HG03025 (cell line): ENCODE measurements around the gene TMEM221.
"Not testable (repeated sequence)": the region's sequence is repeated elsewhere in the genome, so short reads cannot be mapped to it uniquely, and the experiment has no call there.

Source experiments
- ATAC-seq: cut with Tn5 transposase; IDR thresholded peaks from one replicate; pipeline ENCODE4 v1.9.1; 2021; ENCODE audit warnings: mild to moderate bottlenecking, moderate library complexity; ENCODE audit not compliant: unreplicated experiment, low FRiP score

The TMEM221 gene

DNA sequence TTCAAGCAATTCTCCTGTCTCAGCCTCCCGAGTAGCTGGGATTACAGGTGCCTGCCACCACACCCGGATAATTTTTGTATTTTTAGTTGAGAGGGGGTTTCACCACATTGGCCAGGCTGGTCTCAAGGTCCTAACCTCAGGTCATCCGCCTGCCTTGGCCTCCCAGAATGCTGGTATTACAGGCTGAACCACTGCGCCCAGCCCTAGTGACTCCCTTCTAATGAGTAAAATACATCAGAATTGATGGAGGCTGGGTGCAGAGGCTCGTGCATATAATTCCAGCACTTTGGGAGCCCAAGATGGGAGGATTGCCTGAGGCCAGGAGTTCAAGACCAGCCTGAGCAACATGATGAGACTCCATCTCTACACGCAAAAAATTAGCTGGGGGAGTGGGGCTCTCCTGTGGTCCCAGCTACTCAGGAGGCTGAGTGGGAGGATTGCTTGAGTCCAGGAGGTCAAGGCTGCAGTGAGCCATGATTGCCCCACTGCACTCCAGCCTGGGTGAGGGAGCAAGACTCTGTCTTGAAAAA lies 26.6 kb upstream of the TMEM221 start:
- ATAC-seq = not testable (repeated sequence)

DNA sequence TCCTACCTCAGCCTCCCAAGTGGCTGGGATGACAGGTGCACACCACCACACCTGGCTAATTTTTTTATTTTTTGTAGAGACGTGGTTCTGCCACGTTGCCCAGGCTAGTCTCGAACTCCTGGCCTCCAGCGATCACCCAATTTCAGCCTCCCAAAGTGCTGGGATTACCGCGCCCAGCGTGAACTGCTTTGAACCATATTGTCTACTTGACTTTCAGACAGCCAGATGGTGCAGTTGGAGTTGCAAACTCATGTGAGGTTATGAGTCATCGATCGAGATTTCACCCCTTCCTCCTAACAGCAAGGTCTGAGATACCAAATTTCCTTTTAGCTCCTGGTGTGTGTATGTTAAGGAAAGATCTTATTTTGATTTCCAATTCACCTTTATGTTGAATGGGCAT lies 24.6 kb upstream of the TMEM221 start:
- no peak for ATAC-seq

DNA sequence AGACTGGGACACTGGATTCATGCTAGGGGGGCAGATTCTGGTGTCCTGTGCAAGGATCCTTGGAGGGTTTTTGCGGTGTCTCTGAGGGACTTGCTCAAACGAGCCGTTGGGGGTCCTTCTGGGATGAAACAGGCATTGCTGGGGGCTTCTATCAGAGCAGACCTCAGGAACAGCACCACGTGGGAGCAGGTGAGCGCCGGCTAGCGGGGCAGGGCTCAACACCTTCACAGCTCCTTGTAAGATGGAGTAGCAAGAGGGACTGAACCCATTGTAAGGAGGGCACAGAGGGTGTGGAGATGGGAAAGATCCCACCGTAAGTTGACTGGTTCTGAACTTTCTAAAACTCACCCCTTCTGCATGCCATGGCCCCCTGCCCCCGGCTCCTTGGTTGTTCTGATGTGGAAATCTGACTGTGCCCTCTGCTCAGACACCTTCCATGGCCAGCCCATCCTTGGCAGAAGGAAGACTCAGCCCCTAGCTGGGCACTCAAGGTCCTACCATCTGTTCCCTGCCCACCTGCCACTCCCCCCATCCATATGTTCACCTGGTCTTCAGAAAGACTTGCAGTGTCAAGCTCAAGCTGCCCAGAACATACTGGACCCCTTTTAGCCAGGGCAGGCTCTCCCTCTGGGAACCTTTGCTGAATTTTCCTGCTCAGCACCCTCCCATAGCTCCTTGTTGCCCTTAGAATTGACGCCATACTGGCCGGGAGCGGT lies 23.1 kb upstream of the TMEM221 start:
- no peak for ATAC-seq

DNA sequence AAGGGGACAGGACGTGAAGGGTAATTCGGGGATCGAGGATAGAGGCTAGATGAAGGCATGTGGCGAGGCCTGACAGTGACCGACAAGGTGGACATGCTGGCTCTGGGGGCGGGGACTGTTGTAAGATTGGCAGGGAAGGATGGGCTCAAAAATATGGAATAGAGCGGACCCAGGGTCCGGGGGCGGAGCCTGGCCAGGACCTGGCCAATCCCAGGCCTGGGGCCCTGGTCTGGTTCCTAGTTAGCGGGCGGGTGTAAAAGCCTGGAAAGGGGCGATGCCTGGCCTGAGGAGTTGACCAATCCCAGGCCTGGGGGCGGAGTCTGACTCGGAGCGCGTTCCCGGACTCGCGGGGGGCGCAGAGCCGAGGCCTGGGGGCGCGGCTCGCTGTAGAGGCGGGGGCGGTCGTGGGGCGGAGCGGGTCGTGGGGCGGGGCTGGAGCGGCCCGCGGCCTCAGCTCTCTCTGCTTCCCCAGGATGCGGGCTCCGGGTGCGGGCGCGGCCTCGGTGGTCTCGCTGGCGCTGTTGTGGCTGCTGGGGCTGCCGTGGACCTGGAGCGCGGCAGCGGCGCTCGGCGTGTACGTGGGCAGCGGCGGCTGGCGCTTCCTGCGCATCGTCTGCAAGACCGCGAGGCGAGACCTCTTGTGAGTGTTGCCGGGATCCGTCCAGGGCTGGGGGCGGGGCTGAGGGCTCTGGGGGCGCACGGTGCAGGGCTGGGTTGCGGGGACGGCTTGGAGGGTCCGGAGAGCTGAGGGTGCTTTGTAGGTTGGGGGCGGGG lies 21.8 kb upstream of the TMEM221 start, which contains the start of gene SLC27A1:
Gene SLC27A1 (plus strand): TSS at position 457 of the 774 bp plus-strand sequence. CDS start 17 bp downstream, at position 474.
- peak; percentile 82 for ATAC-seq

DNA sequence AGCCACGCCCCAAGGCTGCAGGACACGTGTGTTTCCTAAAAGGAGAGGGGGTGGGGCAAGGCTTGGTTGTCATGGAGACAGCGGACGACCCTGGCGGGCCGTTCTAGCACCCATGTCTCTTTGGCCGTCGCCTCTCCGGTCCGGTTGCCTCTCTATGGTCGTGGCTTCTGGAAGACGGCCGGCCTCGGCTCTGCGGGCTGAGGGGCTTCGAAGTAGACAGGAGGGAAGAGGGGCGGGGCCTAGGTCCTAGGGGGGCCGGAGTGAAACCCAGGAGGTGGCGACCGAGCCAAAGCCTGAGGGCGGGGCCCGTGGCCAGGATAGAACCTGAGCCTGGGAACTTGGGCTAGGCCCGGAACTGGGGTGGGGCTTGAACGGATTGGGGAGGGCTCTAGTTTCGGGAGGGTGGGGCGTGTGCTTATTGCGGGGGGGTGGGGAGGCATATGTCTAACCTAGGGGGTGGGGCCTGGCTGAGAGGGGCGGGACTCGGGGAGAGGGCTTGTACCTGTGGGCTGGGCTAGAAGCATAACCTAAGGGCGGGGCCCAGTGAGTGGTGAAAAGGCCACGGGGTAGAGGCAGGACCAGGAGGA lies 21.1 kb upstream of the TMEM221 start:
- peak; percentile 47 for ATAC-seq

GRCh38 chr19:17469092-17469480 lies 20.6 kb upstream of the TMEM221 start:
- ATAC-seq = no peak

GRCh38 chr19:17468302-17469091 lies 20.0 kb upstream of the TMEM221 start:
- ATAC-seq = no peak

DNA sequence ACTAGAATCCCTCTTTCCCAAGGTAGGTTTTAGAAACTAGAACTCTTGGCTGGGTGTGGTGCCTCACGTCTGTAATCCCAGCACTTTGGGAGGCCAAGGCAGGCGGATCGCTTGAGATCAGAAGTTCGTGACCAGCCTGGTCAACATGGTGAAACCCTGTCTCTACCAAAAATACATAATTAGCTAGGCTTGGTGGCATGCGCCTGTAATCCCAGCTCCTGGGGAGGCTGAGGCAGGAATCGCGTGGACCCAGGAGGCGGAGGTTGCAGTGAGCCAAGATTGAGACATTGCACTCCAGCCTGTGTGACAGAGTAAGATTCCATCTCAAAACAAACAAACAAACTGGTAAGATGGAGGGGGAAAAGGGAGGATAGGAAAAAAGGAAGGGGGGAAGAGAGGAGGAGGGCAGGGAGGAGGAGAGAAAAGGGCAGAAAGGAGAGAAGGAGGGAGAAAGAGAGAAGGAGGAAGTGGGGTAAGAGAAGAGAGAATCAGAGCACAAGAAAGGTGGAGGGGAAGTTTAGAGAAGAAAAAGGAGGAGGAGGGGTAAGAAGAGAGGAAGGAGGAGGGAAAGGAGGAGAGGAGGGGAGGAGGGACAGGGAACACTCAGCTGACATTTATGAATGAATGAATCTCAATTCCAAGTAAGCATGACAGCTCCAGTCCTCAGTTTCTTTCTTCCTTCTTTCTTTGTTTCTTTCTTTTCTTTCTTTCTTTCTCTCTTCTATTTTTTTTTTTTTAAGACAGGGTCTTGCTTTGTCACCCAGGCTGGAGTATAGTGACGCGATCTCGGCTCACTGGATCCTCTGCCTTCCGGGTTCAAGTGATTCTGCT lies 19.2 kb upstream of the TMEM221 start:
- ATAC-seq = no peak

- no peak for ATAC-seq
Measured at GRCh38 chr19:17466487-17466850, 18.0 kb upstream of the TMEM221 start.

DNA sequence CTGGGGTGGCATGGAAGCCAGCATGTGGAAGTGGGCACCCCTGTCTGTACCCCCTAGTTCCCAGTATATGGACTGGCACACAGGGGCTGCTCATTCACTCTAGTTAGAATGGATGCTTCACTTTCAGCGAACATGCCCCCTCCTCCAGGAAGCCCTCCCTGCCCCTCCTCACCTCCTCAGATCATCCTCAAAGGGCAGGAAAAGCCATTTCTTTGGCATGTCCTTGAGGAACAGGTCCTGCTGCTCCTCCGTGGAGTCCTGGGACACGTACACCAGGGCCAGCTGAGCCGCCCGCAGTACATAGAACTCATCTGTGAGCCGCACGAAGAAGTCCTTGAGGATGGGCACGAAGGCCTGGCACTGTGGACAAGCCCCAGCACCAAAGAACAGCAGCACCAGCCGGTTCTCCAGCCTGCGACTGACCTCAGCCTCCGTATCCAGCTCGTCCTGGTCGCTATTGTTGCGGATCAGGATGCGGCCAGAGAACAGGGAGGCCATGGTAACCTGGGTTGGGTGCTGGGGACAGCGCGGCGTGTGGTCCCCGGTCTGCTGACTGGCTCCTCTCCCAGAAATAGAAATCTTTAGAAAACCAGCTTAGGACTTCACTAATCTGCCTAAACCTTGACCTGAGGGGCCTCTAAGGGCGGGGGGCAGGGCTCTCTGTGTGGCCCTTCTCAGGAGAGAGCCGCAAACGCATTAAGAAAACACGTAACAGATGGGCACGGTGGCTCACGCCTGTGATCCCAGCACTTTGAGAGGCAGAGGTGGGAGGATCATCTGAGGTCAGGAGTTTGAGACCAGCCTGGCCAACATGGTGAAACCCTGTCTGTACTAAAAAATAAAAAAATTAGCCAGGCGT lies 12.1 kb upstream of the TMEM221 start, which contains the start of gene NXNL1:
Gene NXNL1 (minus strand): TSS at position 555 of the 859 bp plus-strand sequence. CDS start 57 bp downstream, at position 498.
- ATAC-seq = no peak

DNA sequence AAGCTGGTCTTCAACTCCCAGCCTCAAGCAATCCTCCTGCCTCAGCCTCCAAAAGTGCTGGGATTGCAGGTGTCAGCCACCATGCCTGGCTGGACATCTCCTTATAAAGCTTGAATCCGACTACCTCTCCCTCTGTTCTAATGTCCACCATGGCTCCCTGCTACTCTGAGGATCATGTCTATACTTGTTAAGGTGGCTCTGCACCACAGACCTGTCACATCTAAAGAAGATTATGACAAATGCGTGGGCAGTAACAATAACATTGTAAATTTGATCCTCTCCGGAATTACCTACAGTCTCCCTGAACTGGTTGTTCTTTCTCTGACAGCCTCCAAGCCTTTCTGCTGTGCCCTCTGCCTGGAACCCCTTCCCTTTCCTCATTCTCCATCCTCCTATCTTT lies 10.5 kb upstream of the TMEM221 start:
- no peak for ATAC-seq

DNA sequence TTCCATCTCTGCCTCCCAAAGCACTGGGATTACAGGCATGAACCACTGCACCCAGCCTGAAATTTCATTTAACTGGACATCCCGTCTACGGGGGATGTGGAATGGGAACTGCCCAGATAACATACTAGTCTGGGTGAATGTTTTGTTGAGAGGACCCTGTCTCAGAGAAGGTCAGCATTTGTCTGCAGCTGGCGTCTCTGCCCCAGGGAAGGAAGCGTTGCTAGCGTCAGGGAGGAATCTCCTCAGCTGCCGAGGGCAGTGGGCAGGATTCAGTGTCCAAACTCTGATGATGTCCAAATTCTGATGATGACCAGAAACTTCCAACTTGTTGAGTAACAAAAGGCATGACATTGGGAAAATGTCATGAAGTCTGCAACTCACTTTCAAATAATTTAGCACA lies 9.1 kb upstream of the TMEM221 start:
- no peak for ATAC-seq

- ATAC-seq = no peak
Measured at GRCh38 chr19:17456127-17456526, 7.7 kb upstream of the TMEM221 start.

DNA sequence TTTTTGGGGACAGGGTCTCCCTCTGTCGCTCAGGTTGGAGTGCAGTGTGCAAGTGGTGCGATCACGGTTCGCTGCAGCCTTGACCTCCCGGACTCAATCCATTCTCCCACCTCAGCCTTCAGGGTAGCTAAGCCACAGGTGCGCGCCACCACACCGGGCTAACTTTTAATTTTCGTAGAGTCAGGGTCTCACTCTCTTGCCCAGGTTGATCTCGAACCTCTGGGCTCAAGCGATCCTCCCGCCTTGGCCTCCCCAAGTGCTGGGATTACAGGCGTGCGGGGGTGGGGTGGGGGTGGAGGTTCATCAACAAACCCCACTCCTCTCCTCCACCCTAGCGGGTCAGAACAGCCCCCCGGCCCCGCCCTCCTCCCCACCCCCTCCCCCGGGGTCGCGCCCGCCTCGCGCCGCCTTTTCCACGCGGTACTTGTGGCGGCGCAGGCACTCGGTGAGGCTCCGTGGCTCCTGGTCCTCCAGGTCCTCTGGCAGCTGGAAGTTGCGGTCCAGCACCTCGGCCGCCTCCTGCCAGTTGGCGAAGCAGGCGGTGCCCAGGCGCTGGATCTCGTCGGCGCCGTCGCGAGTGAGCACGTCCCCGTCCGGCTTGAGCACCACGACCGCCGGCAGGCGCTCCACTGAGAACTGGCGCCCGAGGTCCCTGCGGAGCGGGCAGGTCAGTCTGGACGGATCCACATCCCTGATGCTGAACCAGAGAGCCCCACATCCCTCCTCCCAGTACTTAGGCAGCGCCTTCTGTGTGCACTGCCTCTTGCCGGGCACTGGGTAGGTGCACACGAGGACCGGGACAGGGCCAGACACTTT lies 7.0 kb upstream of the TMEM221 start:
- ATAC-seq = no peak

DNA sequence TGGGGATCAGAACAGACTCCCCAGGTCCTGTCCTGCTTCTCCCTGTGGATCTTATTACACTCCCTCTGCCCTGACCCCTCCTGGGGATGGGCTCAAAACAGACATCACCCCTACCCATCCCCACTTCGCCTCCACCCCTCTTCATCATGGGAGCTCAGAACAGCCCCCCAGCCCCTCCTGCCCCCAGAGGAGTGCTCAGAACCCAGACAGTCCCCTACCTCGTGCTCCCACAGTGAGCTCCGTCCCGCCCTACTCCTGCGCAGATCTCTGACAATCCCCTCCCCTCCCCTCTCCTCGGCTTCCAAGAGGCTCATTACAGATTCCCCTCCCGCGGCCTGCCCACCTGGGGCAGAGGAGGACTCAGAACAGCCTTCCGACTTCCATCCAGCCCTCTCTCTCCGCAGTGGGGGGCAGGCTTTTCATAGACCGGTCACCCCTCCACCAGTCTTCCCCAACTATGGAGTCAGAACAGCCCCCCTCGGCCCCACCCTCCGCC lies 6.2 kb upstream of the TMEM221 start:
- ATAC-seq = no peak

DNA sequence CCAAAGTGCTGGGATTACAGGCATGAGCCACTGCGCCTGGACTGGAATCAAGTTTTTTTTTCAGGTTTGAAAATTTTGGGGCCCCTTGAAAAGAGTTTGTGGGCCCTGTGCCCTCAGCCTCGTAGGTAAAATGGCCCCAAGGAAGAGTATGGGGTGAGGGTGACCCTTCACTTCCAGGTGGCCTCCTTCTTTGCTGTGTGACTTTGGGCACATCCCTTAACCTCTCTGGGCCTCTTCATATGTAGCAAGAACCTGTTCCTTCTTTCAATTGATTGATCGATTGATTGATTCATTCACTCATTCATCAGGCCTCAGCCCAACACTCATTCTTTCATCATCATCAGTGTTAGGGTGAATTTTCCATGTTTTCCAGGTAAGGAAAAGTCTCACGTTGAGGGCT lies 3.4 kb upstream of the TMEM221 start:
- no peak for ATAC-seq

DNA sequence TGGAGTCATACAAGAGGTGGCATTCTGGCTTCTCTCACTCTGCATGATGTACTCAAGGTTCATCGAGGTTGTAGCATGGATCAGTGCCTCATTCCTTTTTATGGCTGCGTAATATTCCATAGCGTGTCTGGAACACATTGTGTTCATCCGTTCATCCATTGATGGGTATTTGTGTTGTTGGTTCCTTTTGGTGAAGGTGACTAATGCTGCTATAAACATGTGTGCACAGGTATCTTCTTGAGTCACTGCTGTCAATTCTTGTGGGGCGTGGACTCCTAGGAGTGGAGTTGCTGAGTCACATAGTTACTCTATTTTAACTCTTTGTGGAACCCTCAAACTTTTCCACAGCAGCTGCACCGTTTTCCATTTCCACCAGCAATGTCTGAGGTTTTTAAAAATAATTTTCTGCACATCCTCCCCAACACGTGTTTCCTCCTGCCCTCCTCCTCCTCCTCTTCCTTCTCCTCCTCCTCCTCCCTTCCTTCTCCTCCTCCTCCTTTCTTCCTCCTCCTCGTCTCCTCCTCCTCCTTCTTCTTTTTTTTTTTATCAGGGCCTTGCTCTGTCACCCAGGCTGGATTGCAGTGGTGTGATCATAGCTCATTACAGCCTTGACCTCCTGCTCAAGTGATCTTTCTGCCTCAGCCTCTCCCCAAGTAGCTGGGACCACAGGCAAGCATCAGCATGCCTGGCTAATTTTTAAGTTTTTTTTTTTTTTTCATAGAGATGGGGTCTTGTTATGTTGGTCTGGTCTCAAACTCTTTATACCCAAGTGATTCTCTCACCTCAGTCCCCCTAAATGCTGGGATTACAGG lies 2.0 kb upstream of the TMEM221 start:
- no peak for ATAC-seq
